Mesenchymal stem cell (in vitro differentiated cells and primary cell): ENCODE data around the gene FURIN. TPM values are rescaled to one million over a fixed set of nuclear protein-coding genes. Genes with fewer than 3 reads are reported as not detected.

Experiments used
- DNase-seq: peaks from one replicate; pipeline ENCODE4 v3.0.0-alpha.2; 2013
- H2AFZ ChIP-seq: one replicate; pipeline ENCODE4 v1.6.1; 2013; ENCODE audit warnings: low read depth, mild to moderate bottlenecking, control low read depth, inconsistent platforms, low read length, moderate library complexity
- H2AK5ac ChIP-seq: 2 replicates; pipeline ENCODE4 v1.6.1; 2013; ENCODE audit warnings: low read length, moderate library complexity, mild to moderate bottlenecking, inconsistent platforms; ENCODE audit not compliant: severe bottlenecking
- H2BK120ac ChIP-seq: one replicate; pipeline ENCODE4 v1.6.1; 2013; ENCODE audit warnings: low read depth, mild to moderate bottlenecking, inconsistent platforms, low read length, moderate library complexity
- H2BK12ac ChIP-seq, 2 experiments: one replicate each; pipeline ENCODE4 v1.6.1; 2013; ENCODE audit warnings: inconsistent platforms in 2 of 2, low read length in 2 of 2, mild to moderate bottlenecking in 2 of 2, moderate library complexity in 2 of 2, control low read depth in 1 of 2
- H2BK15ac ChIP-seq: one replicate; pipeline ENCODE4 v1.6.1; 2013; ENCODE audit warnings: mild to moderate bottlenecking, low read depth, inconsistent platforms; ENCODE audit not compliant: poor library complexity, severe bottlenecking
- H2BK5ac ChIP-seq: 2 replicates; pipeline ENCODE4 v1.6.1; 2013; ENCODE audit warnings: low read depth, mild to moderate bottlenecking, low read length, control low read depth, inconsistent platforms; ENCODE audit not compliant: poor library complexity, severe bottlenecking
- H3K14ac ChIP-seq, 2 experiments: one replicate each; pipeline ENCODE4 v1.6.1; 2013; ENCODE audit warnings: inconsistent platforms in 2 of 2, low read length in 2 of 2, control low read depth in 1 of 2, mild to moderate bottlenecking in 1 of 2, moderate library complexity in 1 of 2
- H3K18ac ChIP-seq, 2 experiments: one replicate each; pipeline ENCODE4 v1.6.1; 2013; ENCODE audit warnings: inconsistent platforms in 2 of 2, low read length in 2 of 2, control low read depth in 1 of 2, low read depth in 1 of 2, mild to moderate bottlenecking in 1 of 2
- H3K23ac ChIP-seq, 2 experiments: one replicate each; pipeline ENCODE4 v1.6.1; 2013; ENCODE audit warnings: inconsistent platforms in 2 of 2, low read length in 2 of 2, mild to moderate bottlenecking in 2 of 2, moderate library complexity in 2 of 2, control low read depth in 1 of 2
- H3K27ac ChIP-seq: 2 replicates; pipeline ENCODE4 v1.5.1; 2013; ENCODE audit warnings: mild to moderate bottlenecking, moderate library complexity, low read length, control low read depth, inconsistent platforms; ENCODE audit not compliant: poor library complexity, severe bottlenecking
- H3K27me3 ChIP-seq, 2 experiments: 2 replicates each; pipeline versions ENCODE4 v1.6.1 to v1.7.0; 2013; ENCODE audit warnings: low read length in 2 of 2, mild to moderate bottlenecking in 2 of 2, moderate library complexity in 2 of 2, control low read depth in 1 of 2, inconsistent platforms in 1 of 2; ENCODE audit not compliant: control insufficient read depth in 1 of 2, insufficient read depth in 1 of 2
- H3K36me3 ChIP-seq, 2 experiments: 2 replicates each; pipeline versions ENCODE4 v1.6.1 to v1.7.0; 2013; ENCODE audit warnings: low read length in 2 of 2, control low read depth in 1 of 2, inconsistent platforms in 1 of 2, low read depth in 1 of 2, mild to moderate bottlenecking in 1 of 2; ENCODE audit not compliant: insufficient read depth in 2 of 2, control insufficient read depth in 1 of 2
- H3K4ac ChIP-seq, 2 experiments: one replicate each; pipeline ENCODE4 v1.6.1; 2013; ENCODE audit warnings: inconsistent platforms in 2 of 2, low read length in 2 of 2, mild to moderate bottlenecking in 2 of 2, moderate library complexity in 2 of 2, control low read depth in 1 of 2, low read depth in 1 of 2
- H3K4me1 ChIP-seq: 2 replicates; pipeline ENCODE4 v1.6.1; 2013; ENCODE audit warnings: low read depth, low read length, control low read depth; ENCODE audit not compliant: control insufficient read depth, insufficient read depth
- H3K4me2 ChIP-seq: 2 replicates; pipeline ENCODE4 v1.6.1; 2013; ENCODE audit warnings: low read length, mild to moderate bottlenecking, inconsistent platforms; ENCODE audit not compliant: poor library complexity, severe bottlenecking
- H3K4me3 ChIP-seq, 2 experiments: 2 replicates each; pipeline versions ENCODE4 v1.5.1 to v1.7.0; 2013; ENCODE audit warnings: low read length in 2 of 2, mild to moderate bottlenecking in 2 of 2, control low read depth in 1 of 2, low read depth in 1 of 2; ENCODE audit not compliant: insufficient read depth in 1 of 2
- H3K79me1 ChIP-seq: replicated peaks from 2 replicates; pipeline ENCODE4 v1.6.1; 2013; ENCODE audit warnings: mild to moderate bottlenecking, control low read depth, low read length, inconsistent platforms; ENCODE audit not compliant: poor library complexity, severe bottlenecking
- H3K9ac ChIP-seq: 2 replicates; pipeline ENCODE4 v1.7.0; 2013; ENCODE audit warnings: mild to moderate bottlenecking, low read length, moderate library complexity
- H3K9me3 ChIP-seq: 2 replicates; pipeline ENCODE4 v1.7.0; 2013; ENCODE audit warnings: mild to moderate bottlenecking, low read length; ENCODE audit not compliant: control insufficient read depth
- H4K8ac ChIP-seq: one replicate; pipeline ENCODE4 v1.6.1; 2013; ENCODE audit warnings: inconsistent platforms, mild to moderate bottlenecking, low read length, moderate library complexity
- H4K91ac ChIP-seq: one replicate; pipeline ENCODE4 v1.6.1; 2013; ENCODE audit warnings: mild to moderate bottlenecking, low read length, inconsistent platforms
- WGBS: methylation state at CpG from one replicate; pipeline ENCODE4 v1.1.7; 2013; ENCODE audit warnings: mixed read lengths; 5-methylcytosine and 5-hydroxymethylcytosine counted together
- small RNA-seq: library from polyadenylated mRNA; stranded (forward); fragments of <200 nt; extraction: miRNeasy Mini kit (QIAGEN cat#:217004); gene quantifications from one replicate; pipeline ENCODE3, GENCODE V24; 2013; ENCODE audit warnings: low read depth

Gene FURIN

DNA sequence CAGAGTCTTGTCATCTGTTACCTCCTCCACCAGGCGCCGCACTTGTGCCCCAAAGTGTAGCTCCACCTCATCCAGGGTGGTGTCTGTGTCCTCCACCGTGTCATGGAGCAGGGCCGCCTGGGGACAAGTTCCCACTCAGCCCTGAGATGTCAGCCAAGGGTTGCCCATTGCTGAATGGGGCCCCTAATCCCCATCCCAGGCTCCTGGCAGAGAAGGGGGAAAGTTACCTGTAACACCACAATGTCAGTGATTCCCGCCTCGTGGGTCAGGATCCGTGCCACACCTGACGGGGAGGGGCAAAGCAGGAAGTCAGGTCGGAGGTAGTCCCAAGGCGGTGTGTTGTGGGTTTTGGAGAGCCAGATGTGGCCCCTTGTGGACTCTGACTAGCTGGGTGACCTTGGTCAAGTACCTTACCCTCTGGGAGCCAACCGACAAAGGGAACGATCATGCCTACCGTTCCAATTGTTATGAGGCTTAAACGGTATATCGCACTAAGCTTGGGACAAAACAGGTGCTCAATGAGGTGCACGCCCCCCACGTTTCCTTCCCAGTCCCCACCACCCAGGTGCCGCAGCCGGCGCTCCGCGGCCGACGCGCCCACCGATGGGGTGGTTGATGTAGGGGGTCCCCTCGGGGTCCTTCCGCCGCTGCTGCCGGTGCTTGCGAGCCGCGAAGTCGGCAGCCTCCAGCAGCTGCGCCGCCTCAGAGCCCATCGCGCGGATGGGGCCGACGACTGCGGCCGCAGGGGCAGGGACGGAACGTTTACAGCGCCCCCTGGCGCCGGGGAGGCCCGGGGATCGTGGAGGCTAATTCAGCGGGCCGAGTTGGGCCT, 63.7 kb downstream of the FURIN start, which contains the start of gene HDDC3:
TSS of gene HDDC3 (minus strand) at position 722 of the 832 bp plus-strand sequence. CDS start at position 713, 9 bp downstream.
- DNase-seq: peak; percentile 86
- H3K4me2 ChIP-seq: peak within 1 kb of the TSS; percentile 74
- peak within 1 kb of the TSS in 1 of 2 experiments; percentile 9 for H3K4ac ChIP-seq
- H3K14ac ChIP-seq: peak within 1 kb of the TSS in 1 of 2 experiments; percentile 84
- no peak within 1 kb of the TSS for H2AK5ac ChIP-seq
- peak within 1 kb of the TSS; percentile 71 to 90 for H3K4me3 ChIP-seq
- no peaks in the 10 kb centered on the region for H3K9me3 ChIP-seq
- H4K8ac ChIP-seq: peak within 1 kb of the TSS; percentile 61
- peaks cover 17% of the 10 kb centered on the region for H3K79me1 ChIP-seq
- no peak within 1 kb of the TSS for H4K91ac ChIP-seq
- peaks cover 7 to 9% of the 10 kb centered on the region in 2 experiments for H3K36me3 ChIP-seq
- H3K18ac ChIP-seq: peak within 1 kb of the TSS in 1 of 2 experiments; percentile 61
- H2BK12ac ChIP-seq: peak within 1 kb of the TSS in 1 of 2 experiments; percentile 0
- under 1% methylated on average over 42 of the region's 52 CpGs for WGBS
- peak within 1 kb of the TSS; percentile 85 for H2AFZ ChIP-seq
- peaks cover 22% of the 10 kb centered on the region for H3K4me1 ChIP-seq
- H2BK120ac ChIP-seq: no peak within 1 kb of the TSS
- no peak within 1 kb of the TSS for H2BK15ac ChIP-seq
- H3K27me3 ChIP-seq: no peaks in the 10 kb centered on the region
- H2BK5ac ChIP-seq: no peak within 1 kb of the TSS
- peak within 1 kb of the TSS in 1 of 2 experiments; percentile 34 for H3K23ac ChIP-seq
- H3K9ac ChIP-seq: peak within 1 kb of the TSS; percentile 93
- H3K27ac ChIP-seq: no peak within 1 kb of the TSS

DNA sequence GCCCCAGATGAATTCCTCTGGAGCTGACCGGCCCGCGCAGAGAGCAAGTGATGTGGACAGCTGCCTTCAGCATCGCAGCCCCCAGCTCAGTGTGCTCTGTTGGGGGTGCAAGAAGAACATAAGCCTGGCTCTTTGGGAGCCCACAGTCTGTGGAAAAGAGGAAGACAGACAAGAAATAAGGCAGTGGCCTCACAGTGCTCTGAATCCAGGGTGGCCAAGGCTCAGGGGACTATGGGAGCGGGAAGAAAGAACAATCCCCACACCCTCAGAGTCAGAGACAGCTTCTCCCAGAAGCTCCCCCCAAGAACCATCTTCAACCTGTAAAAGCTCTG, 64.2 kb downstream of the FURIN start:
- H3K27me3 ChIP-seq: no peaks in the 10 kb centered on the region
- no peak overlapping the region for H2AFZ ChIP-seq
- no peak overlapping the region for H3K14ac ChIP-seq
- no peak overlapping the region for H4K8ac ChIP-seq
- H4K91ac ChIP-seq: no peak overlapping the region
- no peak overlapping the region for H3K27ac ChIP-seq
- peak overlapping the region in 1 of 2 experiments; percentile 90 for H3K4me3 ChIP-seq
- H3K9me3 ChIP-seq: no peaks in the 10 kb centered on the region
- H2BK15ac ChIP-seq: no peak overlapping the region
- H3K9ac ChIP-seq: peak overlapping the region; percentile 93
- H3K4ac ChIP-seq: no peak overlapping the region
- 60% methylated on average over 2 of the region's 5 CpGs for WGBS
- no peak overlapping the region for H3K23ac ChIP-seq
- H3K4me1 ChIP-seq: peaks cover 22% of the 10 kb centered on the region
- peaks cover 7 to 11% of the 10 kb centered on the region in 2 experiments for H3K36me3 ChIP-seq
- no peak overlapping the region for H3K18ac ChIP-seq
- H2BK5ac ChIP-seq: no peak overlapping the region
- no peak overlapping the region for H3K4me2 ChIP-seq
- no peak overlapping the region for H2BK120ac ChIP-seq
- no peak overlapping the region for H2AK5ac ChIP-seq
- H3K79me1 ChIP-seq: peaks cover 18% of the 10 kb centered on the region
- H2BK12ac ChIP-seq: no peak overlapping the region
- DNase-seq: no peak

Small RNA genes within 50 kb of the gene (small RNA-seq; reads per million reads assigned to genes)
- not detected for gene RN7SL363P
